Peyer's patch (tissue), 4 donors: ENCODE data around the gene NTN4. TPM values are rescaled to one million over a fixed set of nuclear protein-coding genes. Genes with fewer than 3 reads are reported as not detected.
"Not testable (repeated sequence)": the region's sequence is repeated elsewhere in the genome, so short reads cannot be mapped to it uniquely, and the experiment has no call there.

Experiments used
- DNase-seq, 3 donors: peaks; one replicate each; pipeline ENCODE4 v3.0.0-alpha.2; 2017 to 2019
- H3K27ac ChIP-seq, 4 donors: fragments of 200-600 bp; sonication (generic); one replicate each; pipeline ENCODE4 v1.5.1; 2016 to 2019
- H3K27me3 ChIP-seq, 2 donors: fragments of 200-600 bp; sonication (generic); one replicate each; pipeline ENCODE4 v1.5.1; 2019
- H3K36me3 ChIP-seq, 3 donors: fragments of 200-600 bp; sonication (generic); one replicate each; pipeline ENCODE4 v1.5.1; 2016 to 2019
- H3K4me1 ChIP-seq, 4 donors: fragments of 200-600 bp; sonication (generic); one replicate each; pipeline ENCODE4 v1.5.1; 2016 to 2019
- H3K4me3 ChIP-seq, 4 donors: fragments of 200-600 bp; sonication (generic); 1 replicate in 3 of 4; 2 replicates in 1 of 4; pipeline ENCODE4 v1.5.1; 2016 to 2019; ENCODE audit warnings: mild to moderate bottlenecking in 1 of 4
- H3K9me3 ChIP-seq, 4 donors: fragments of 200-600 bp; sonication (generic); one replicate each; pipeline ENCODE4 v1.5.1; 2016 to 2019; ENCODE audit warnings: mild to moderate bottlenecking in 1 of 4
- POLR2A ChIP-seq, 2 donors: fragments of 450-650 bp; IDR thresholded peaks; one replicate each; pipeline ENCODE4 v1.5.1; 2017; ENCODE audit warnings: antibody characterized with exemption in 2 of 2, mild to moderate bottlenecking in 2 of 2, moderate library complexity in 2 of 2
- total RNA-seq, 4 donors: library from RNA; depleted of rRNA; stranded (reverse); fragments of >200 nt; gene quantifications; one replicate each; pipeline ENCODE4 v1.1.0, GENCODE V29; 2016
- TF ChIP-seq, protein P1 (sequence below), 6 experiments: fragments of 450-650 bp in 4 of 6; fragments of 200-600 bp in 2 of 6; sonication (generic) in 1 of 6; IDR thresholded peaks; one replicate each; pipeline ENCODE4 v1.5.1; 2017 to 2019; ENCODE audit warnings: antibody characterized with exemption in 6 of 6, mild to moderate bottlenecking in 3 of 6, moderate library complexity in 1 of 6

NTN4 gene
- total RNA-seq, 4 donors from 2014 or later: 12.3 to 20.6 (median 16.6) TPM

GRCh38 chr12:95755261-95755865 is 35.2 kb downstream of the NTN4 start:
- Histone ChIP-seq H3K27me3 (no peaks in the 10 kb centered on the region), H3K4me1 (no peaks in the 10 kb centered on the region), H3K27ac (no peak overlapping the region), H3K4me3 (no peak overlapping the region), H3K36me3 (no peaks in the 10 kb centered on the region), H3K9me3 (no peaks in the 10 kb centered on the region)
- no peak for DNase-seq
- TF ChIP-seq POLR2A (IDR thresholded peaks at IDR 0.05): no peak
- TF ChIP-seq, protein P1, sequence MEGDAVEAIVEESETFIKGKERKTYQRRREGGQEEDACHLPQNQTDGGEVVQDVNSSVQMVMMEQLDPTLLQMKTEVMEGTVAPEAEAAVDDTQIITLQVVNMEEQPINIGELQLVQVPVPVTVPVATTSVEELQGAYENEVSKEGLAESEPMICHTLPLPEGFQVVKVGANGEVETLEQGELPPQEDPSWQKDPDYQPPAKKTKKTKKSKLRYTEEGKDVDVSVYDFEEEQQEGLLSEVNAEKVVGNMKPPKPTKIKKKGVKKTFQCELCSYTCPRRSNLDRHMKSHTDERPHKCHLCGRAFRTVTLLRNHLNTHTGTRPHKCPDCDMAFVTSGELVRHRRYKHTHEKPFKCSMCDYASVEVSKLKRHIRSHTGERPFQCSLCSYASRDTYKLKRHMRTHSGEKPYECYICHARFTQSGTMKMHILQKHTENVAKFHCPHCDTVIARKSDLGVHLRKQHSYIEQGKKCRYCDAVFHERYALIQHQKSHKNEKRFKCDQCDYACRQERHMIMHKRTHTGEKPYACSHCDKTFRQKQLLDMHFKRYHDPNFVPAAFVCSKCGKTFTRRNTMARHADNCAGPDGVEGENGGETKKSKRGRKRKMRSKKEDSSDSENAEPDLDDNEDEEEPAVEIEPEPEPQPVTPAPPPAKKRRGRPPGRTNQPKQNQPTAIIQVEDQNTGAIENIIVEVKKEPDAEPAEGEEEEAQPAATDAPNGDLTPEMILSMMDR (IDR thresholded peaks at IDR 0.05): no peak

DNA sequence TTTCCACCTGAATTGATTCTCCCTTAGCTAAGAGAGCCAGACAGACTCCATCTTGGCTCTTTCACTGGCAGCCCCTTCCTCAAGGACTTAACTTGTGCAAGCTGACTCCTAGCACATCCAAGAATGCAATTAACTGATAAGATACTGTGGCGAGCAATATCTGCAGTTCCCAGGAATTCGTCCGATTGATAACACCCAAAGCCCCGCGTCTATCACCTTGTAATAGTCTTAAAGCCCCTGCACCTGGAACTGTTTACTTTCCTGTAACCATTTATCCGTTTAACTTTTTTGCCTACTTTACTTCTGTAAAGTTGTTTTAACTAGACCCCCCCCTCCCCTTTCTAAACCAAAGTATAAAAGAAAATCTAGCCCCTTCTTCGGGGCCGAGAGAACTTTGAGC is 44.5 kb downstream of the NTN4 start:
- H3K27me3 ChIP-seq, H3K36me3 ChIP-seq, H3K27ac ChIP-seq, H3K4me3 ChIP-seq, H3K9me3 ChIP-seq, H3K4me1 ChIP-seq, DNase-seq: not testable (repeated sequence)

DNA sequence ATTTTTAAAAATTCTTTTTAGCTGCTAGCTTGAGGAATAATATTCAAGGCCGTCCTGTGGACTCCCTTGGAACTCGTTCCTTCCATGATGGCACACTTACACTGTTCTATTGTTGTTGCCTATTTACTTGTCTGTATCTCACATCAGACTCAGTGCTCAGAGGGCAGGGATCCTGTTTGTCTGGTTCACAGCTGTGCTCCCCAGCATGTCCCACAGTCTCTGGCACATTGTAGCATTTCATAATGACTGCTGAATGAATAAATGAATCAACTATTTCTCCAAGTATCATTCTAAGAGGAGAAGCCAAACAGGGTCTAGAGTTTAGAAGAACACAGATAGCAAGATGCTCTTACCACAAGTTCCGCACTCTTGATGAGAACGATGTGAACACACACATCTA is 48.0 kb downstream of the NTN4 start:
- no peak for DNase-seq
- Histone ChIP-seq H3K4me3 (no peak overlapping the region), H3K36me3 (no peaks in the 10 kb centered on the region), H3K27me3 (no peaks in the 10 kb centered on the region), H3K4me1 (no peaks in the 10 kb centered on the region), H3K9me3 (no peaks in the 10 kb centered on the region), H3K27ac (no peak overlapping the region)
- TF ChIP-seq, protein P1 (IDR thresholded peaks at IDR 0.05): no peak
- no peak for TF ChIP-seq POLR2A (IDR thresholded peaks at IDR 0.05)

DNA sequence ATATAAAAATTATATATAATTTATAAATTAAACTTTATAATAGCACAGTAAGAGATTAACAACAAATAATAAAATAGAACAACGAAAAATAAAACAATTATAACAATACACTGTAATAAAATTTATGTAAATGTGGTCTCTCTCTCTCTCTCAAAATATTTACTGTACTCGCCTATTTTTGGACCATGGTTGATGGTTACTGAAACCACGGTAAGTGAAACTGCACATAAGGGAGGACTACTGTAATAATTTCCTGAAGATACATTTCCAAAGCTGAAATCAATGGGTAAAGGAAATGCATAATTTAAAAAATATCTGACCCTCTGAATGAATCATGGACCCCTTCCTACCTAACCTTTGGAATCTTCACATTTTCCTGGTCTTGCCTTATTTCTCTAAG is 48.9 kb downstream of the NTN4 start:
- no peak overlapping the region for H3K27ac ChIP-seq
- TF ChIP-seq, protein P1 (IDR thresholded peaks at IDR 0.05): no peak
- TF ChIP-seq POLR2A (IDR thresholded peaks at IDR 0.05): no peak
- no peak for DNase-seq
- H3K36me3 ChIP-seq: no peaks in the 10 kb centered on the region
- no peaks in the 10 kb centered on the region for H3K9me3 ChIP-seq
- no peaks in the 10 kb centered on the region for H3K4me1 ChIP-seq
- H3K27me3 ChIP-seq: no peaks in the 10 kb centered on the region
- no peak overlapping the region for H3K4me3 ChIP-seq

- no peaks in the 10 kb centered on the region for H3K27me3 ChIP-seq
- no peak for TF ChIP-seq POLR2A (IDR thresholded peaks at IDR 0.05)
- TF ChIP-seq, protein P1 (IDR thresholded peaks at IDR 0.05): no peak
- H3K36me3 ChIP-seq: no peaks in the 10 kb centered on the region
- no peak for DNase-seq
- H3K4me1 ChIP-seq: no peaks in the 10 kb centered on the region
- no peak overlapping the region for H3K4me3 ChIP-seq
- H3K27ac ChIP-seq: no peak overlapping the region
- H3K9me3 ChIP-seq: no peaks in the 10 kb centered on the region
Observed at GRCh38 chr12:95740751-95741150, 49.8 kb downstream of the NTN4 start.

DNA sequence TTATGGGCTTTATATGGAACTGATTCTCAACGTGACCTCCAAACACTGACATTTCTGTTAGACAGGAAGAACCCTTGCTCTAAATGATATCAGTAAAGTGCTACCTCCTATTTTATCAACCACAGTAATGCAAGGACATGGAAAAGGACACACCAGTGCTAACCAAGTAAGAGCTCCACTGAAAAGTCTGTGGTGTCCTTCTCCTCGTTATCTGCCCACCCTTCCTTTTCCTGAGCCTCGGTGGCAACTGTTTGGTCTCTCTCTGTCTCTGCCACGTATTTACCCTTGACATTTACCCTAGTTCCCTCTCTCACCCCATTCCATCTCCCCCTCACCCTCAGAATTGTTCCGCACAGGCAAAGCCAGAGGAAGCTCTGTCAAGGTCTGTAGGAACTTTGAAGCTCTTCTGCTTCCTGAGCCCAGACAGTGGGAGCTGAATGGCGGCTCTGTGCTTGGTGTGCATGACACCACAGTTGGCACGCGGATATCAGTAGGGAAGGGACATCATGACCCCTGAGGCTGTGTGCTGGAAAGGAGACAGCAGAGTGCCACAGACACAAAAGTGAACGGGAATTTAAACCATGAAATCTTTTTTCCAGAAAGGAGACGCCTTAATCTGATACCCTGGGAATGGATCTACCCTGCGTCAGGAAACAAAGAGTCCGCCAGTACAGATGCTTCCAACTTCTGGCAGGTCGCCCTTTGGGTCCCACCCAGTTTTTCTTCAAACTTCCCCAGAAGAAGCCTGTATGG is 50.8 kb downstream of the NTN4 start:
- Histone ChIP-seq H3K4me3 (no peak overlapping the region), H3K27me3 (no peaks in the 10 kb centered on the region), H3K27ac (no peak overlapping the region), H3K9me3 (no peaks in the 10 kb centered on the region), H3K4me1 (no peaks in the 10 kb centered on the region), H3K36me3 (no peaks in the 10 kb centered on the region)
- TF ChIP-seq, protein P1 (IDR thresholded peaks at IDR 0.05): no peak
- TF ChIP-seq POLR2A (IDR thresholded peaks at IDR 0.05): no peak
- no peak for DNase-seq
